ENCODE measurements around the gene ASB1. TPM values are rescaled to one million over a fixed set of nuclear protein-coding genes. Genes with fewer than 3 reads are reported as not detected.

ASB1 gene
- total RNA-seq, 2 experiments from 2014 or later = 31.7 to 33.4 TPM

DNA sequence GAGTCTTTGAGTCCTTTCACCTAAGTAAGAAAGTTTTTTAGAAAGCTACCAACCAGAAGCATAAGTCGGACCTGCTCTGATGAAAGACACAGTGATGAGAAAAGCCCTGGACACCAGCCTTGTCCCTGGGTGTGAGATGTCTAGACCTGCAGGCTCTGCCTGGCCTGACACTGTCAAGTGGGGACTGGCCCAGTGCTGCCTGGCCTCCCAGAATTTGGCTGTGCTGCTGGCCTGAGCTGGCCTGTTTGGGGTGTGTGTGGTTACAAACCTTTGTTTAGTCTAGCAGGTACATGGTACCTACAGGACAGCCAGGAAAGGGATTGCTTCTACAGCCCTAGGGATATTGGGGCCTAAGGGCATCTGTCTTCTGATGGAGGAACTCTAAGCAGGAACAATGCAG is 48.3 kb downstream of the ASB1 start:
- DNase-seq = no peak
- ATAC-seq = no peak
- Mint-ChIP-seq H3K27ac (no peak overlapping the region), H3K4me3 (no peak overlapping the region), H3K36me3 (ENCODE audit: low read depth) (peaks cover 8% of the 10 kb centered on the region), H3K27me3 (no peaks in the 10 kb centered on the region), H3K9me3 (ENCODE audit: low read depth) (peaks cover 35% of the 10 kb centered on the region), H3K4me1 (no peaks in the 10 kb centered on the region)
- intact Hi-C loops (cut with DNase I, micrococcal nuclease) = no loop called here
- POLR2A ChIA-PET = no interaction called here
- CTCF ChIA-PET = no interaction called here

DNA sequence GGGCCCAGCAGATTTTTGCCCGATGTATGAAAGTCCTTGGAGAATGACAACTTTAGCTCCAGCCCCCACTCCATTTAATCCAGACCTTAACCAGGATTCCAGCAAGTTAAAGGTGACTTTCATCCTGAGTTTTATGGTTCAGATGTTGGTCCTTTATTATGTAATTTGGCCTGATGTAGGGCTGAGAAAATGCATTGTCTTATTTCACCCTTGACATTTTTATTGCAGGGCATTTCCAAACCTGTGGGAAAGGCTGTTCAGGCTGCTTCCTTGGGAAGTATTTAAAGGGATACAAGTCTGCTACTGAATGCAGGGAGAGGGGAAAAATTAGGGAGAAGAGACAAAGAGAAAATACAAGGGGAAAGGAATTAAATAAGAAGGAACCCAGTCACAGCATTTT is 48.8 kb downstream of the ASB1 start:
- CTCF ChIA-PET = no interaction called here
- POLR2A ChIA-PET = no interaction called here
- intact Hi-C loops (cut with DNase I, micrococcal nuclease) = no loop called here
- Mint-ChIP-seq H3K27me3 (no peaks in the 10 kb centered on the region), H3K9me3 (ENCODE audit: low read depth) (peaks cover 35% of the 10 kb centered on the region), H3K36me3 (ENCODE audit: low read depth) (peaks cover 7% of the 10 kb centered on the region), H3K27ac (no peak overlapping the region), H3K4me3 (no peak overlapping the region), H3K4me1 (no peaks in the 10 kb centered on the region)
- ATAC-seq (no peak), DNase-seq (no peak)

DNA sequence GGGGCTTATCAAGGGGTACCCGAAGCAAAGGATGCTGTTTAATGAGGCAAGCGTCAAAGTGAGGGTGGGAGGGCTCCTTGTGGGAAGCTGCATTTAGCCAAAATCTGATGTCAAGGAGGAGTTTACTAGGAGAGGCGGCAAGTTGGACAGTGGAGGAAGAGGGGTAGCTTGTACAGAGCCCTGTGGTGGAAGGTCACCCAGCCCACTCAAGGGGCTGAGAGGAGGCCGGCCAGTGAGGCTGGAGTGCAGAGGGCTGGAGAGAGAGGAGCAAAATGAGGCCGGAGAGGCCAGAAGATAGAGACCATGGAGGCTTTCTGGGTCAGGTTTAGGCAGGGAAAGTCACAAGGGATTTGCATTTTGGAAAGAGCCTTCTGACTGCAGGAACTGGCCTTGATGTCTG is 49.5 kb downstream of the ASB1 start:
- H3K27ac Mint-ChIP-seq = no peak overlapping the region
- H3K27me3 Mint-ChIP-seq = no peaks in the 10 kb centered on the region
- ATAC-seq (no peak), DNase-seq (no peak)
- H3K4me1 Mint-ChIP-seq = no peaks in the 10 kb centered on the region
- H3K36me3 Mint-ChIP-seq (ENCODE audit: low read depth) = peaks cover 7% of the 10 kb centered on the region
- peaks cover 34% of the 10 kb centered on the region for H3K9me3 Mint-ChIP-seq (ENCODE audit: low read depth)
- intact Hi-C loops (cut with DNase I, micrococcal nuclease) = no loop called here
- ChIA-PET CTCF (no interaction called here), POLR2A (no interaction called here)
- H3K4me3 Mint-ChIP-seq = no peak overlapping the region

DNA sequence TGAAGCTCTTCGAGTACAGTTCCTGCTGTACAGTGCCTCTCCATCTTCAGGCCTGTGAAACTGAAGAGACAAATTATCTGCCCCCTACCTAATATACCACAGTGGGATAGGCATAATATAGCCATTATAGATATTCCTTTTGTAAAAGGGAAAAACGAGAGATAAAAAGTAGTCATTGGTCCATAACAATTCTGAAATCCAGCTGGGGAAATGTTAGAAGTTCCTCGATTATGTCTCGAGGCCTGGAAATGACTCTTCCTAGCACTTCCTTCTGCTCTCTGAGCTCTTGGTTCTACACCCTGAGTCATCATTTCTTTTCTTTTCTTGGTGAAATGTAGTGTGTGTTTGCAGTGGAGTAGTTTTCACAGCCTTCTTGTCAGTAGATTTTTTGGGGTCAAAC is 51.5 kb downstream of the ASB1 start:
- H3K36me3 Mint-ChIP-seq (ENCODE audit: low read depth) = peaks cover 4% of the 10 kb centered on the region
- H3K4me3 Mint-ChIP-seq = no peak overlapping the region
- ChIA-PET POLR2A (no interaction called here), CTCF (interaction anchor here (0.8 to 1.8 kb wide), 2 partner anchors 16 to 109 kb away, joined by 3 to 4 read pairs; no protein-coding TSS in a partner anchor)
- no peaks in the 10 kb centered on the region for H3K27me3 Mint-ChIP-seq
- no peaks in the 10 kb centered on the region for H3K4me1 Mint-ChIP-seq
- ATAC-seq (no peak), DNase-seq (no peak)
- H3K9me3 Mint-ChIP-seq (ENCODE audit: low read depth) = peaks cover 25% of the 10 kb centered on the region
- H3K27ac Mint-ChIP-seq = no peak overlapping the region
- intact Hi-C loops (cut with DNase I, micrococcal nuclease) = no loop called here

DNA sequence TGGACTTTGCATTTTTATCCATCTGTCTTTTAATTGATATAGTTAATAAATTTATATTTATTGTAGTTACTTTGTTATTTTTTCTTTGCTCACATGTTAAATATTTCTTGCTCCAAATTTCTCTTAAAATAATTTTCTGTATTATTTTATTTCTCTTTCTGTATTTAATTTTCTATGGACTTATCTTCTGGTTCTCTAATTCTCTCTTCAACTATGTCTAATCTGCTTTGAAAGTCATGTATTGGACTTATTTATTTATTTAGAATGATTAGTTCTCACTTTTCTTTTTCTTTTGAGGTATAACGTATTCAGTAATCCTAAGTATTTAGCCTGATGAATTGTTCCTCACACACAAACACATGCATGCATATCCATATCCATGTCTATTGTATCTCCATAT is 53.1 kb downstream of the ASB1 start:
- POLR2A ChIA-PET = no interaction called here
- no peak overlapping the region for H3K4me3 Mint-ChIP-seq
- no peak overlapping the region for H3K27ac Mint-ChIP-seq
- intact Hi-C loops (cut with DNase I, micrococcal nuclease) = no loop called here
- H3K9me3 Mint-ChIP-seq (ENCODE audit: low read depth) = peaks cover 12% of the 10 kb centered on the region
- ATAC-seq (no peak), DNase-seq (no peak)
- CTCF ChIA-PET = no interaction called here
- no peaks in the 10 kb centered on the region for H3K36me3 Mint-ChIP-seq (ENCODE audit: low read depth)
- H3K4me1 Mint-ChIP-seq = no peaks in the 10 kb centered on the region
- no peaks in the 10 kb centered on the region for H3K27me3 Mint-ChIP-seq

DNA sequence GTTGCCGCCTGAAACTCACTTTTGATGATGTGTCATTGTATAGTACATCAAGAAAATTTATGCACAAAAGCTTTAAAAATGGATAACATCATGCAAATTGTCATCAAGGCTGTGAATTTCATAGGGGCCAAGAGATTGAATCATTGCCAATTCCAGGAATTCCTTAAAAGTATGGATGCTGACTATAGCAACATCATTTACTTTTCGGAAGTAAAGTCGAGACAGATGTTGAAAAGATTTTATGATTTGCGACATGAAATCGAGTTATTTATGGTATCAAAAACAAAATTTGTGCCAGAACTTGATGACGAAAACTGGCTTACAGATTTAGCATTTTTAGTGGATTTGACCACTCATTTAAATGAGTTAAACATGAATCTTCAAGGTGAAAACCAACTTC is 56.3 kb downstream of the ASB1 start:
- no peak for DNase-seq
- peaks cover 11% of the 10 kb centered on the region for H3K9me3 Mint-ChIP-seq (ENCODE audit: low read depth)
- ChIA-PET POLR2A (no interaction called here), CTCF (no interaction called here)
- intact Hi-C loops (cut with DNase I, micrococcal nuclease) = no loop called here
- no peak overlapping the region for H3K27ac Mint-ChIP-seq
- no peak for ATAC-seq
- H3K36me3 Mint-ChIP-seq (ENCODE audit: low read depth) = no peaks in the 10 kb centered on the region
- no peaks in the 10 kb centered on the region for H3K27me3 Mint-ChIP-seq
- H3K4me3 Mint-ChIP-seq = no peak overlapping the region
- H3K4me1 Mint-ChIP-seq = no peaks in the 10 kb centered on the region

DNA sequence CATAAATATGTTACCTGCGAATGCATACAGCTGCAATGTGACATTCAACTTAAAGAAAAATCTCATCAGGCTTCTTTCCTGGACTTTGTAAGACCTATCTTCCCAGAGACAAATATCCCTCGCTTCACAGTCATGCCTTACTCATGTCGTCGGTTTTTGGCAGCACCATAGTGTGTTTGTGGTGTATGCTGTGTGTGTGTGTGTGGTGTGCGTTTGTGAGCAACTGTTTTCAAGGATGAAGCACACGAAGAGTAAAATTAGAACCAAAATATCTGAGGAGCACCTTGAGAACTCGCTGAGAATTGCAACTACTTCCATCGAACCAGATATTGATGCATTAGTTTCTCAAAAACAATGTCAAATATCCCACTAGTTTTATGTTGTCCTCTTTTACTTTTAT is 56.9 kb downstream of the ASB1 start:
- Mint-ChIP-seq H3K27me3 (no peaks in the 10 kb centered on the region), H3K27ac (no peak overlapping the region), H3K4me1 (no peaks in the 10 kb centered on the region), H3K4me3 (no peak overlapping the region), H3K36me3 (ENCODE audit: low read depth) (no peaks in the 10 kb centered on the region), H3K9me3 (ENCODE audit: low read depth) (peaks cover 6% of the 10 kb centered on the region)
- ChIA-PET POLR2A (no interaction called here), CTCF (no interaction called here)
- DNase-seq (no peak), ATAC-seq (no peak)
- intact Hi-C loops (cut with DNase I, micrococcal nuclease) = no loop called here

DNA sequence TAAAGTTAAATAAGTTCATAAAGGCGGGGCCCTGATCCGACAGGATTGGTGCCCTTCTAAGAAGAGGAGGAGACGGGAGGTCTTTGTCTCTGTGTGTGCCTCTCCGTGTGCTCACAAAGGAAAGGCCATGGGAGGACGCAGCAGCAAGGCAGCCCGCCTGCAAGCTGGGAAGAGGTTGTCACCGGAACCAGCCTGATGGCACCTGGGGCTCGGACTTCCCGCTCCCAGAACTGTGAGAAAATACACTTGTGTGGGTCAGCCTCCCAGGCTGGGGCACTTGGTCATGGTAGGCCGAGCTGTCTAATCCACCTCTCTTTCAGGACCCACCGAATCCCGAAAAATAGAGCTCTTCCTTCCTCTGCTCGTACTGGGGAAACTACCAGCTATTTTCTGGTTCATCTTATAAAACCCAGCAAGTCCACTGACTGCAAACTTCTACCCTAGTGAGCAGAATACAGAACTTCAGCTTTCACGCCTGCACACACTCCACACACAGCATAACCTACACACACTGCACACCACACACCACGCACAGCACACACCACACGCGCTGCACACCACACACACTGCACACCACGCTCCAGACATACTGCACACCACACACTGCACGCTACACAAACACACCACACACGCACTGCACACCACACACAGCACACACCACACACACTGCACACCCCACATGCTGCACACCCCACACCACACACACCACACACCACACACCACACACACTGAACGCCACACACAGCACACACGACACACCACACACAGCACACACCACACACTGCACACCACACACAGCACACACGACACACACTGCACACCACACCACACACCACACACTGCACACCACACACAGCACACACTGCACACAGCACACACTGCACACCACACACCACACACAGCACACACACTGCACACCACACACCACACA is 58.1 kb downstream of the ASB1 start:
- intact Hi-C loops (cut with DNase I, micrococcal nuclease) = no loop called here
- no peak overlapping the region for H3K4me3 Mint-ChIP-seq
- H3K9me3 Mint-ChIP-seq (ENCODE audit: low read depth) = peaks cover 6% of the 10 kb centered on the region
- ChIA-PET CTCF (no interaction called here), POLR2A (no interaction called here)
- no peak for DNase-seq
- H3K27ac Mint-ChIP-seq = no peak overlapping the region
- no peak for ATAC-seq
- no peaks in the 10 kb centered on the region for H3K27me3 Mint-ChIP-seq
- no peaks in the 10 kb centered on the region for H3K36me3 Mint-ChIP-seq (ENCODE audit: low read depth)
- no peaks in the 10 kb centered on the region for H3K4me1 Mint-ChIP-seq

DNA sequence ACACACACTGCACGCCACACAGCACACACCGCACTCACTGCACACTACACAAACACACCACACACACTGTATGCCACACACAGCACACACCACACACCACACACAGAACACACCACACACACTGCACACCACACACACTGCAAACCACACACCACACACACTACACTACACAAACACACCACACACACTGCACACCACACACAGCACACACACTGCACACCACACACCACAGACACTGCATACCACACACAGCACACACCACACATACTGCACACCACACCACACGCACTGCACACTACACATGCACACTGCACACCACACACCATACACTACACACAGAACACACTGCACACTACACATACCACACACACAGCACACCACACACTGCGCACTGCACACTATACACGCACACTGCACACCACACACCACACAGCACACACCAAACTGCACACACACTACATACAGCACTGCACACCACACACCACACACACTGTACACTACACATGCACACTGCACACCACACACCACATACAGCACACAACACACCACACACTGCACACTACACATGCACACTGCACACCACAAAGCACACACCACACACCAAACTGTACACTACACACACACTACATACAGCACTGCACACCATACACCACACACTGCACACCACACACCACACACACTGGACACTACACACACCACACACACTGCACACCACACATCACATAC is 59.6 kb downstream of the ASB1 start:
- H3K27ac Mint-ChIP-seq = no peak overlapping the region
- DNase-seq = no peak
- POLR2A ChIA-PET = no interaction called here
- no peaks in the 10 kb centered on the region for H3K27me3 Mint-ChIP-seq
- H3K4me3 Mint-ChIP-seq = no peak overlapping the region
- no peaks in the 10 kb centered on the region for H3K4me1 Mint-ChIP-seq
- H3K9me3 Mint-ChIP-seq (ENCODE audit: low read depth) = no peaks in the 10 kb centered on the region
- H3K36me3 Mint-ChIP-seq (ENCODE audit: low read depth) = no peaks in the 10 kb centered on the region
- intact Hi-C loops (cut with DNase I, micrococcal nuclease) = no loop called here
- CTCF ChIA-PET = no interaction called here
- ATAC-seq = no peak

DNA sequence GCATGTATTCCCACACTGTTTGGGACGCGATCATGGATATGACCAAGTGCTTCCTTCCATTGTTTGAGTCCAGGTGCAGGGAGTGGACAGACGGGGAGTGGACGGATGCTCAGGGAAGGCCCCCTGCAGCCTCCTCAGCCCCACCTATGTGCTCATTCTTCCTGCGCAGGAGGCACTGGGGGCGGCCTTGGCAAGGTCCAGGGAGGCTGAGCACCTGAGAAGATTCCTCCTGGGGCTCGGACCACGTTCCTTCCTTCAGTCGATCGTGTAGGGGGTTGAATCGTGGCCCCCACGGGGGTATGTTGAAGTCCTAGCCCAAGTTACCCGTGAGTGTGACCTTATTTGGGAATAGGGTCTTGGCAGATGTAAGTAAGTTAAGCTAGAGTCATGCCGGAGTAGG is 60.4 kb downstream of the ASB1 start:
- H3K4me1 Mint-ChIP-seq = no peaks in the 10 kb centered on the region
- H3K27me3 Mint-ChIP-seq = no peaks in the 10 kb centered on the region
- ATAC-seq (no peak), DNase-seq (no peak)
- intact Hi-C loops (cut with DNase I, micrococcal nuclease) = no loop called here
- H3K4me3 Mint-ChIP-seq = no peak overlapping the region
- no peak overlapping the region for H3K27ac Mint-ChIP-seq
- H3K9me3 Mint-ChIP-seq (ENCODE audit: low read depth) = no peaks in the 10 kb centered on the region
- ChIA-PET POLR2A (no interaction called here), CTCF (no interaction called here)
- no peaks in the 10 kb centered on the region for H3K36me3 Mint-ChIP-seq (ENCODE audit: low read depth)

DNA sequence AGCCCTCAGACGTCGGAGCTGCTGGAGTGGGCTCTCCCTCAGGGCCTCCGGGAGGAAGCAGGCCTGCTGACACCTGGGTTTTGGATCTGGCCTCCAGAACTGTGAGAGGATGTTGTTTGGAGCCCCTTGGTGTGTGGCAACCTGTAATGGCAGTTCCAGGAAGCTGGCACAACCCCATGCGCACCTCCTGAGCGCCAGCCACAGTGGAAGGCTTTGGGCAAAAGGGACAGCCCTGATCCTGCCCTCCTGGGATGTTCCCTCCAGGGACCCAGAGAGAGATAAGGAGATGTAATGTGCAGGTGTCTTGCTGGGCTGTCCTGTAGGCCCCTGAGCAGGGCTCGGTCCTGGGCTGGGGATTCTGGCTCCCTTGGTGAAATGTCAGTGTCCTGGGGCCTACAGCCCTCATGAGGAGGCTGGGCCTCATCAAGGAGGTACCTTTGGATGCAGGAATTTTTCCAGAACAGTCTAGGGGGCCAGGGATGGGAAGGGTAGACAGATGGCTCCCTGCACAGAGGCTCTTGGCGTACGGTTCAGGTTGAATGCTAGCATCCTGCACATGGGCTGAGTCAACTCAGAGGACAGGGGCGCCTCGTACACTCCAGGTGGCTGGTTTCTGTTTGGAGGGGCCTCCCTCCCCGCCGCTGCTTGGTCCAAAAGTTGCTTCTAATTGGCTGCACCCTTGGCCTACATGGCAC is 61.1 kb downstream of the ASB1 start:
- no peak for ATAC-seq
- H3K4me3 Mint-ChIP-seq = no peak overlapping the region
- ChIA-PET POLR2A (no interaction called here), CTCF (no interaction called here)
- no peaks in the 10 kb centered on the region for H3K36me3 Mint-ChIP-seq (ENCODE audit: low read depth)
- no peak overlapping the region for H3K27ac Mint-ChIP-seq
- no peaks in the 10 kb centered on the region for H3K4me1 Mint-ChIP-seq
- no peaks in the 10 kb centered on the region for H3K9me3 Mint-ChIP-seq (ENCODE audit: low read depth)
- intact Hi-C loops (cut with DNase I, micrococcal nuclease) = no loop called here
- no peaks in the 10 kb centered on the region for H3K27me3 Mint-ChIP-seq
- no peak for DNase-seq

DNA sequence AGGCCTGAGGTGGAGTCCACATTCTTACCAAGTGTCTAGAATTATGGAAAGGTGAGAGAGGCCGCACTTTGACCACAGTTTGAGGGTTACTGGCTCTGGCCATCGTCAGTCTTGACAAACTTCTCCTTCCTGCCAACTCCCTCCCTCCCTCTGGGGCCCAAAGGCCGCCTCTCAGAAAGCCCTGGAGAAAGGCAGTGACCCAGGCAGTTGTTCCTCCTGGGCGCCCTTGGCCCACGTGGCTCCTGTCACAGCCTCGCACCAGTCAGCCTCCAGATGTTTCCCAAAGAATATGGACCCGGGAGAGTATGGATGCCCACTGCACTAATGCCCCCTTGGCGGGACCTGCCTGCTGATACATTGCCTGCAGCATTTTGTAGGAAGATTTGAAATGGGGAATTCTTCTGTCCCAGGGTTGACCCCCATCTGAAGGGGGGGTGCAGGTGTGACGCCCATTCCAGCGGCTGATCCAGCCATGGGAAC is 61.7 kb downstream of the ASB1 start:
- Mint-ChIP-seq H3K27ac (no peak overlapping the region), H3K9me3 (ENCODE audit: low read depth) (no peaks in the 10 kb centered on the region), H3K27me3 (no peaks in the 10 kb centered on the region), H3K36me3 (ENCODE audit: low read depth) (no peaks in the 10 kb centered on the region), H3K4me3 (no peak overlapping the region), H3K4me1 (peaks cover 4% of the 10 kb centered on the region)
- CTCF ChIA-PET = no interaction called here
- intact Hi-C loops (cut with DNase I, micrococcal nuclease) = no loop called here
- ATAC-seq (no peak), DNase-seq (no peak)
- POLR2A ChIA-PET = no interaction called here

Data from activated CD4-positive, alpha-beta T cell treated with anti-CD3 and anti-CD28 coated beads for 36 hours (primary cell).